CD4-positive, alpha-beta T cell (primary cell): ENCODE data around the gene LRP1B. TPM values are rescaled to one million over a fixed set of nuclear protein-coding genes. Genes with fewer than 3 reads are reported as not detected.

ENCODE experiments used
- ATAC-seq: fragments of 200-7000 bp; cut with Tn5 transposase; one replicate; pipeline ENCODE4 v1.10.0; 2022; ENCODE audit warnings: mild to moderate bottlenecking; ENCODE audit not compliant: poor library complexity
- CTCF ChIA-PET: fragments of 350-600 bp; sonication (Branson Sonifier 250); formaldehyde crosslinking; loops from one replicate; lab custom pipeline; 2021; ENCODE audit warnings: antibody characterized with exemption, inconsistent platforms; lab: Charles Lee
- POLR2A ChIA-PET: fragments of 350-600 bp; sonication (Branson Sonifier 250); formaldehyde crosslinking; loops from one replicate; lab custom pipeline; 2021; ENCODE audit warnings: antibody characterized with exemption, inconsistent platforms; lab: Charles Lee
- DNase-seq, 14 experiments: peaks; one replicate each; pipeline ENCODE4 v3.0.0-alpha.2; 2013 to 2020; ENCODE audit warnings: mixed read lengths in 2 of 14
- H3K27ac ChIP-seq, 2 donors: one replicate each; pipeline versions ENCODE4 v1.5.1 to v1.7.0; 2013; ENCODE audit warnings: low read length in 2 of 2, low read depth in 1 of 2, mild to moderate bottlenecking in 1 of 2
- H3K27me3 ChIP-seq, 2 experiments: 1 replicate in 1 of 2; 2 replicates in 1 of 2; pipeline versions ENCODE4 v1.6.1 to v1.7.0; 2013; ENCODE audit warnings: low read length in 2 of 2, control low read depth in 1 of 2, mild to moderate bottlenecking in 1 of 2, moderate library complexity in 1 of 2; ENCODE audit not compliant: insufficient read depth in 2 of 2, control insufficient read depth in 1 of 2
- H3K36me3 ChIP-seq: one replicate; pipeline ENCODE4 v1.6.1; 2013; ENCODE audit warnings: low read length, control low read depth; ENCODE audit not compliant: insufficient read depth
- H3K4me1 ChIP-seq: one replicate; pipeline ENCODE4 v1.6.1; 2013; ENCODE audit warnings: low read length, control low read depth; ENCODE audit not compliant: insufficient read depth
- H3K4me3 ChIP-seq: one replicate; pipeline ENCODE4 v1.5.1; 2013; ENCODE audit warnings: mild to moderate bottlenecking, low read length, moderate library complexity
- H3K9me3 ChIP-seq, 2 experiments: 1 replicate in 1 of 2; 2 replicates in 1 of 2; pipeline versions ENCODE4 v1.6.1 to v1.7.0; 2013; ENCODE audit warnings: low read length in 2 of 2, mild to moderate bottlenecking in 2 of 2, control low read depth in 1 of 2, moderate library complexity in 1 of 2; ENCODE audit not compliant: control insufficient read depth in 1 of 2, insufficient read depth in 1 of 2
- H3K27ac Mint-ChIP-seq: one replicate; pipeline ENCODE4 v1.8.0; 2020; ENCODE audit warnings: mixed read lengths
- H3K27me3 Mint-ChIP-seq: one replicate; pipeline ENCODE4 v1.8.0; 2021; ENCODE audit warnings: mixed read lengths
- H3K36me3 Mint-ChIP-seq: one replicate; pipeline ENCODE4 v1.8.0; 2021; ENCODE audit warnings: low read depth, mixed read lengths
- H3K4me1 Mint-ChIP-seq: one replicate; pipeline ENCODE4 v1.8.0; 2021; ENCODE audit warnings: low read depth, mixed read lengths
- H3K4me3 Mint-ChIP-seq: one replicate; pipeline ENCODE4 v1.8.0; 2020; ENCODE audit warnings: mild to moderate bottlenecking, mixed read lengths
- H3K9me3 Mint-ChIP-seq: one replicate; pipeline ENCODE4 v1.8.0; 2020; ENCODE audit warnings: mixed read lengths
- intact Hi-C, 2 experiments: fragments of 100-400 bp; cut with DNase I in 1 of 2; cut with micrococcal nuclease in 1 of 2; formaldehyde crosslinking; loops; one replicate each; pipeline versions ENCODE4 v1.15.1 to v1.9.0; 2023 to 2025; cut with DNase I, micrococcal nuclease
- total RNA-seq, 174 experiments: library from RNA in 2 of 174; stranded (reverse) in 2 of 174; gene quantifications; one replicate each; pipeline ENCODE4 v1.2.3 and lab custom pipeline; 2021 to 2026
- TF ChIP-seq, protein P1 (sequence below): fragments of 200-600 bp; IDR thresholded peaks from one replicate; pipeline ENCODE4 v1.8.0; 2022; ENCODE audit warnings: antibody characterized with exemption, mild to moderate bottlenecking

LRP1B gene
- total RNA-seq, 2 experiments from 2014 or later: not detected

DNA sequence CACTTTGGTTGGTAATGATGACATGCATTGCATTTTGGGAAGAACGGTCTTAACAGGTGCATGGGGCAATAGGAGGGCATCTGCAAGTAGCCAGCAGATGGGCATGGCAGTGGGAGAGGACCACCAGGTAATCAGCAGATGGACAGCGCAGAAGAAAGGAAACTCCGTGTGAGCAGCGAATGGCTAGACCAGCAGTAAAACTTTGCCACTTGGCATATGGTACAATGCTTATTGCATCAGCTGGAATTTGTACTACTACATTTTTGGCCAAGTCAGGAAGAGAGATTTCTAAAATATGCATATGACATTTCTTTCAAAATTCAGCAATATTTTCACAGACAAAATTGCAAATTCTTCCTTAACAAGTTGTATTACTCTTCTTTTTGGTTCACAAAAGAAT is 768.5 kb downstream of the LRP1B start:
- Mint-ChIP-seq H3K9me3 (peaks cover 14% of the 10 kb centered on the region), H3K27ac (no peak overlapping the region), H3K27me3 (no peaks in the 10 kb centered on the region), H3K4me1 (no peaks in the 10 kb centered on the region), H3K36me3 (no peaks in the 10 kb centered on the region), H3K4me3 (no peak overlapping the region)
- intact Hi-C loops: no loop called here
- DNase-seq: no peak
- ATAC-seq: no peak
- no peak overlapping the region for H3K4me3 ChIP-seq
- H3K27ac ChIP-seq: no peak overlapping the region
- H3K36me3 ChIP-seq: no peaks in the 10 kb centered on the region
- H3K9me3 ChIP-seq: peaks cover 0 to 6% of the 10 kb centered on the region in 2 experiments
- POLR2A ChIA-PET: no interaction called here
- TF ChIP-seq, protein P1, sequence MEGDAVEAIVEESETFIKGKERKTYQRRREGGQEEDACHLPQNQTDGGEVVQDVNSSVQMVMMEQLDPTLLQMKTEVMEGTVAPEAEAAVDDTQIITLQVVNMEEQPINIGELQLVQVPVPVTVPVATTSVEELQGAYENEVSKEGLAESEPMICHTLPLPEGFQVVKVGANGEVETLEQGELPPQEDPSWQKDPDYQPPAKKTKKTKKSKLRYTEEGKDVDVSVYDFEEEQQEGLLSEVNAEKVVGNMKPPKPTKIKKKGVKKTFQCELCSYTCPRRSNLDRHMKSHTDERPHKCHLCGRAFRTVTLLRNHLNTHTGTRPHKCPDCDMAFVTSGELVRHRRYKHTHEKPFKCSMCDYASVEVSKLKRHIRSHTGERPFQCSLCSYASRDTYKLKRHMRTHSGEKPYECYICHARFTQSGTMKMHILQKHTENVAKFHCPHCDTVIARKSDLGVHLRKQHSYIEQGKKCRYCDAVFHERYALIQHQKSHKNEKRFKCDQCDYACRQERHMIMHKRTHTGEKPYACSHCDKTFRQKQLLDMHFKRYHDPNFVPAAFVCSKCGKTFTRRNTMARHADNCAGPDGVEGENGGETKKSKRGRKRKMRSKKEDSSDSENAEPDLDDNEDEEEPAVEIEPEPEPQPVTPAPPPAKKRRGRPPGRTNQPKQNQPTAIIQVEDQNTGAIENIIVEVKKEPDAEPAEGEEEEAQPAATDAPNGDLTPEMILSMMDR: no peak
- CTCF ChIA-PET: no interaction called here
- no peaks in the 10 kb centered on the region for H3K27me3 ChIP-seq
- H3K4me1 ChIP-seq: no peaks in the 10 kb centered on the region

DNA sequence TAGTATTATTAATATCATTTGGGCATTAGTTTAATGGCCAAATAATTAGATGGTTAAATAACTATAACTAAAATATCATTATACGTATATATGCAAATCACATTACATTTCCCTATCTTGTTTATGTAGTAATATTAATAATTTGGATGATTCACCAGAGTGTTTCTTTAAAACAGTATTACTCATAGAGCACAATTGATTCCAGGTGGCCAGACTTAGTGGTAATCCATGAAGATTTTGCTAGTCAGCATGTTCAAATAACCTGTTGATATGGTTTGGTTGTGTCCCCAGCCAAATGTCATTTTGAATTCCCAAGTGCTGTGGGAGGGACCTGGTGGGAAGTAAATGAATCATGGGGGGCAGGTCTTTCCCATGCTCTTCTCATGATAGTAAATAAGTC is 782.3 kb downstream of the LRP1B start:
- H3K27ac ChIP-seq: no peak overlapping the region
- Mint-ChIP-seq H3K4me1 (no peaks in the 10 kb centered on the region), H3K4me3 (no peak overlapping the region), H3K27me3 (no peaks in the 10 kb centered on the region), H3K36me3 (no peaks in the 10 kb centered on the region), H3K27ac (no peak overlapping the region), H3K9me3 (peaks cover 22% of the 10 kb centered on the region)
- no peaks in the 10 kb centered on the region for H3K27me3 ChIP-seq
- H3K4me3 ChIP-seq: no peak overlapping the region
- TF ChIP-seq, protein P1: no peak
- POLR2A ChIA-PET: no interaction called here
- H3K36me3 ChIP-seq: no peaks in the 10 kb centered on the region
- H3K9me3 ChIP-seq: no peaks in the 10 kb centered on the region
- DNase-seq (no peak), ATAC-seq (no peak)
- intact Hi-C loops: no loop called here
- CTCF ChIA-PET: no interaction called here
- H3K4me1 ChIP-seq: no peaks in the 10 kb centered on the region

DNA sequence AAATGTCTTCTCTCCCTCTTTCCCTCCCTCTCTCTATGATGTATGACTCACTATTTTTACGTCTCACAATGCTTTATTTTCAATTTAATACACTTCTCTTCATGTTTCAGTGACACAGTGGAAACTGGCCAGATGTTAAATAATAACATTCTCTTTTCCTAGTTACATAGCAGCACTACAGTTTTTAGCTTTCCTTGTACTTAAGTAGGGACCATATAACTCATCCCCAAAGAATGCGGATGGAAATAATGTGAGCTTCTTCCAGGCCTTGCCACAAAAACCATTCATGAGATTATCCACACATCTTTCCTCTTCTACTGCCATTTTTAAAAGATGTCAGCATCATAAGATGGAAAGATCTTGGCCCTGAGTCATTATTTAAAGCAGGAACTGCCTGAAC is 789.4 kb downstream of the LRP1B start:
- ATAC-seq (no peak), DNase-seq (no peak)
- POLR2A ChIA-PET: no interaction called here
- Mint-ChIP-seq H3K36me3 (no peaks in the 10 kb centered on the region), H3K9me3 (peaks cover 13% of the 10 kb centered on the region), H3K27me3 (no peaks in the 10 kb centered on the region), H3K4me1 (no peaks in the 10 kb centered on the region), H3K27ac (no peak overlapping the region), H3K4me3 (no peak overlapping the region)
- no peaks in the 10 kb centered on the region for H3K36me3 ChIP-seq
- CTCF ChIA-PET: no interaction called here
- intact Hi-C loops: no loop called here
- no peak overlapping the region for H3K27ac ChIP-seq
- H3K4me1 ChIP-seq: no peaks in the 10 kb centered on the region
- no peaks in the 10 kb centered on the region for H3K9me3 ChIP-seq
- no peak overlapping the region for H3K4me3 ChIP-seq
- no peaks in the 10 kb centered on the region for H3K27me3 ChIP-seq
- TF ChIP-seq, protein P1: no peak
